Keratinocyte (primary cell): ENCODE results near the gene ITGB8.

Experiments used
- EZH2 ChIP-seq: IDR thresholded peaks from one replicate; pipeline ENCODE4 v1.6.1; 2012; ENCODE audit warnings: inconsistent platforms, mild to moderate bottlenecking, low read length, moderate library complexity
- TF ChIP-seq, protein P1 (sequence below), 3 experiments: IDR thresholded peaks in 1 of 3; conservative IDR thresholded peaks in 1 of 3; optimal IDR thresholded peaks in 1 of 3; 2 replicates in 2 of 3; 3 replicates in 1 of 3; pipeline versions ENCODE3 to v1.5.1; 2011; ENCODE audit warnings: low read length in 3 of 3, mild to moderate bottlenecking in 3 of 3, moderate library complexity in 2 of 3, control low read depth in 1 of 3, inconsistent platforms in 1 of 3; ENCODE audit not compliant: insufficient read depth in 2 of 3; ENCODE audit errors: extremely low read depth in 1 of 3

DNA sequence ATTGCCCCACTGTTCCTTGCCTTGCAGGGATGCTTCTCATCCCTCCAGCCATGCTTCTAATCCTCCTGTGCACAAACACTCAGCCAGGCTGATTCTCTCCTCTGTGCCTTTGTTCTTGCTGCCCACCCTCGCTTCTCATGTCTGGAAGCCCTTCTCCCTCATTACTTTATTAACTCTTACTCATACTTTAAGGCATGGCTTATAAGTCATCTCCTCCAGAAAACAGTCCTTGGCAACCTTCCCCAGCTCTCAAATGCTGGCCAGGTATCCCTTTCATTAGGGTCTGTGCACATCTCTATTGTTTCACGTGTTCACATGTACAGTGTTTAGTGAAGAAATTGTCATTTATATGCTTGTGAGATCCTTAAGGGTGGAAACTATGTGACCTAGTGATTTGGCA, 62.9 kb downstream of the ITGB8 start:
- TF ChIP-seq, protein P1, sequence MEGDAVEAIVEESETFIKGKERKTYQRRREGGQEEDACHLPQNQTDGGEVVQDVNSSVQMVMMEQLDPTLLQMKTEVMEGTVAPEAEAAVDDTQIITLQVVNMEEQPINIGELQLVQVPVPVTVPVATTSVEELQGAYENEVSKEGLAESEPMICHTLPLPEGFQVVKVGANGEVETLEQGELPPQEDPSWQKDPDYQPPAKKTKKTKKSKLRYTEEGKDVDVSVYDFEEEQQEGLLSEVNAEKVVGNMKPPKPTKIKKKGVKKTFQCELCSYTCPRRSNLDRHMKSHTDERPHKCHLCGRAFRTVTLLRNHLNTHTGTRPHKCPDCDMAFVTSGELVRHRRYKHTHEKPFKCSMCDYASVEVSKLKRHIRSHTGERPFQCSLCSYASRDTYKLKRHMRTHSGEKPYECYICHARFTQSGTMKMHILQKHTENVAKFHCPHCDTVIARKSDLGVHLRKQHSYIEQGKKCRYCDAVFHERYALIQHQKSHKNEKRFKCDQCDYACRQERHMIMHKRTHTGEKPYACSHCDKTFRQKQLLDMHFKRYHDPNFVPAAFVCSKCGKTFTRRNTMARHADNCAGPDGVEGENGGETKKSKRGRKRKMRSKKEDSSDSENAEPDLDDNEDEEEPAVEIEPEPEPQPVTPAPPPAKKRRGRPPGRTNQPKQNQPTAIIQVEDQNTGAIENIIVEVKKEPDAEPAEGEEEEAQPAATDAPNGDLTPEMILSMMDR (optimal IDR thresholded peaks at IDR 0.05 in 1 of 3, IDR thresholded peaks at IDR 0.05 in 1 of 3, conservative IDR thresholded peaks at IDR 0.05 in 1 of 3; ENCODE audit: extremely low read depth in 1 of 3, insufficient read depth in 2 of 3, low read length in 3 of 3), result no peak
- TF ChIP-seq EZH2, result no peak
